HFFc6 (cell line): ENCODE measurements around the gene ELF3. TPM values are rescaled to one million over a fixed set of nuclear protein-coding genes. Genes with fewer than 3 reads are reported as not detected.

Source experiments
- DNase-seq: peaks from one replicate; pipeline ENCODE4 v3.0.0-alpha.2; 2018
- H3K27ac Mint-ChIP-seq: 2 replicates; pipeline ENCODE4 v1.8.0; 2020; ENCODE audit warnings: mild to moderate bottlenecking, mixed read lengths
- H3K27me3 Mint-ChIP-seq: 2 replicates; pipeline ENCODE4 v1.8.0; 2021; ENCODE audit warnings: mild to moderate bottlenecking, moderate library complexity, mixed read lengths; ENCODE audit not compliant: insufficient read depth
- H3K36me3 Mint-ChIP-seq: 2 replicates; pipeline ENCODE4 v1.8.0; 2021; ENCODE audit warnings: low read depth, mixed read lengths
- H3K4me1 Mint-ChIP-seq: 2 replicates; pipeline ENCODE4 v1.8.0; 2020; ENCODE audit warnings: low read depth, mixed read lengths
- H3K4me3 Mint-ChIP-seq: 2 replicates; pipeline ENCODE4 v1.8.0; 2020; ENCODE audit warnings: mild to moderate bottlenecking, moderate library complexity, mixed read lengths
- H3K9me3 Mint-ChIP-seq: 2 replicates; pipeline ENCODE4 v1.8.0; 2020; ENCODE audit warnings: mild to moderate bottlenecking, mixed read lengths
- total RNA-seq, 6 experiments: library from RNA; stranded (reverse); fragmentation: NEBNext Ultra II Directional; extraction: Animal tissue kit (Norgen Biotek cat#: 25700); gene quantifications; 2 replicates in 1 of 6; 3 replicates in 5 of 6; pipeline ENCODE4 v1.2.3, GENCODE V29; 2021
- TF ChIP-seq, protein P1 (sequence below): fragments of 200-600 bp; sonication (generic); IDR thresholded peaks from 2 replicates; pipeline ENCODE4 v1.5.0; 2021; ENCODE audit warnings: antibody characterized with exemption, mild to moderate bottlenecking

The ELF3 gene
- total RNA-seq, 6 experiments from 2014 or later = 0.09 TPM; not detected in 4

DNA sequence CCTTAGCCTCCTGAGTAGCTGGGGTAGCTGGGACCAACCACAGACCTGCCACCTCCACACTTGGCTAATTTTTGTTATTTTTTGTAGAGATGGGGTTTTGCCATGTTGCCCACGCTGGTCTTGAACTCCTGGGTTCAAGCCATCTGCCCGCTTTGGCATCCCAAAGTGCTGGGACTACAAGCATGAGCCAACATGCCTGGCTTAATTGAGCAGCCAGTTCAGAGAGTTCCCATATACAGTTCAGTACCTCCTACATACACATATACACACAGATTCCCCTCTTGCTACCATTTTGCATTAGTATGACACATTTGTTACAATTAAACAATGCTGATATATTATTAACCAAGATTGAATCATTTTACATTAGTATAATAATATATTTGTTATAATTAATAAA is 25.0 kb upstream of the ELF3 start:
- Mint-ChIP-seq H3K36me3 (peaks cover 10% of the 10 kb centered on the region), H3K4me3 (no peak overlapping the region), H3K27ac (no peak overlapping the region), H3K27me3 (peaks cover 1% of the 10 kb centered on the region; the same call in 1 of the 2 replicates), H3K4me1 (peaks cover 31% of the 10 kb centered on the region), H3K9me3 (no peaks in the 10 kb centered on the region)
- DNase-seq = no peak
- TF ChIP-seq, protein P1, sequence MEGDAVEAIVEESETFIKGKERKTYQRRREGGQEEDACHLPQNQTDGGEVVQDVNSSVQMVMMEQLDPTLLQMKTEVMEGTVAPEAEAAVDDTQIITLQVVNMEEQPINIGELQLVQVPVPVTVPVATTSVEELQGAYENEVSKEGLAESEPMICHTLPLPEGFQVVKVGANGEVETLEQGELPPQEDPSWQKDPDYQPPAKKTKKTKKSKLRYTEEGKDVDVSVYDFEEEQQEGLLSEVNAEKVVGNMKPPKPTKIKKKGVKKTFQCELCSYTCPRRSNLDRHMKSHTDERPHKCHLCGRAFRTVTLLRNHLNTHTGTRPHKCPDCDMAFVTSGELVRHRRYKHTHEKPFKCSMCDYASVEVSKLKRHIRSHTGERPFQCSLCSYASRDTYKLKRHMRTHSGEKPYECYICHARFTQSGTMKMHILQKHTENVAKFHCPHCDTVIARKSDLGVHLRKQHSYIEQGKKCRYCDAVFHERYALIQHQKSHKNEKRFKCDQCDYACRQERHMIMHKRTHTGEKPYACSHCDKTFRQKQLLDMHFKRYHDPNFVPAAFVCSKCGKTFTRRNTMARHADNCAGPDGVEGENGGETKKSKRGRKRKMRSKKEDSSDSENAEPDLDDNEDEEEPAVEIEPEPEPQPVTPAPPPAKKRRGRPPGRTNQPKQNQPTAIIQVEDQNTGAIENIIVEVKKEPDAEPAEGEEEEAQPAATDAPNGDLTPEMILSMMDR = no peak

DNA sequence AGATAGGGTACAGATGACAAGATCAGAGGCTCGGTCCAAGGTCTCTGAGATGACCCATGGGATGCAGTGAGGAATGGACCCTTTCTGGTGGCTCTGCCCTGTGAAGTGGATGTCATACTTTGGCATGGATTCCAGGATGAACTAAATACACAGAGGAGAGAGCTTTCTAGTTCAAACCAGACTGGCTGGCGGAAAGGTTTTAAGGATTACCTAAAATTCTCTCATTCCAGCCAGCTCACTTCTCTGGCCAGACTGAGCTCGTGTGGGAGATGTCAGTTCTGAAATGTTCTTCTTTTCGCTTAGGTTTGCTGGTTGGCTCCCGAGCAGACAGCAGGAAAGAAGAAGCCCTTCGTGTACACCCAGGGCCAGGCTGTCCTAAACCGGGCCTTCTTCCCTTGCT is 21.8 kb upstream of the ELF3 start:
- no peaks in the 10 kb centered on the region for H3K9me3 Mint-ChIP-seq
- no peak for DNase-seq
- H3K36me3 Mint-ChIP-seq = peaks cover 15% of the 10 kb centered on the region
- TF ChIP-seq, protein P1 = no peak
- no peaks in the 10 kb centered on the region; the same call in 1 of the 2 replicates for H3K27me3 Mint-ChIP-seq
- H3K4me3 Mint-ChIP-seq = no peak overlapping the region
- peaks cover 23% of the 10 kb centered on the region for H3K4me1 Mint-ChIP-seq
- H3K27ac Mint-ChIP-seq = peak overlapping the region; percentile 21; the same call in 1 of the 2 replicates

GRCh38 chr1:201989354-201990128 is 20.8 kb upstream of the ELF3 start:
- Mint-ChIP-seq H3K36me3 (peaks cover 11% of the 10 kb centered on the region), H3K27ac (no peak overlapping the region), H3K4me3 (no peak overlapping the region), H3K4me1 (peaks cover 15% of the 10 kb centered on the region), H3K27me3 (no peaks in the 10 kb centered on the region; the same call in 1 of the 2 replicates), H3K9me3 (no peaks in the 10 kb centered on the region)
- TF ChIP-seq, protein P1 = no peak
- no peak for DNase-seq

- Mint-ChIP-seq H3K27me3 (no peaks in the 10 kb centered on the region; the same call in 1 of the 2 replicates), H3K36me3 (peaks cover 10% of the 10 kb centered on the region), H3K4me1 (peaks cover 13% of the 10 kb centered on the region), H3K4me3 (no peak overlapping the region), H3K27ac (no peak overlapping the region), H3K9me3 (no peaks in the 10 kb centered on the region)
- no peak for DNase-seq
- TF ChIP-seq, protein P1 = no peak
Measured at GRCh38 chr1:201990427-201990826, 20.0 kb upstream of the ELF3 start.

DNA sequence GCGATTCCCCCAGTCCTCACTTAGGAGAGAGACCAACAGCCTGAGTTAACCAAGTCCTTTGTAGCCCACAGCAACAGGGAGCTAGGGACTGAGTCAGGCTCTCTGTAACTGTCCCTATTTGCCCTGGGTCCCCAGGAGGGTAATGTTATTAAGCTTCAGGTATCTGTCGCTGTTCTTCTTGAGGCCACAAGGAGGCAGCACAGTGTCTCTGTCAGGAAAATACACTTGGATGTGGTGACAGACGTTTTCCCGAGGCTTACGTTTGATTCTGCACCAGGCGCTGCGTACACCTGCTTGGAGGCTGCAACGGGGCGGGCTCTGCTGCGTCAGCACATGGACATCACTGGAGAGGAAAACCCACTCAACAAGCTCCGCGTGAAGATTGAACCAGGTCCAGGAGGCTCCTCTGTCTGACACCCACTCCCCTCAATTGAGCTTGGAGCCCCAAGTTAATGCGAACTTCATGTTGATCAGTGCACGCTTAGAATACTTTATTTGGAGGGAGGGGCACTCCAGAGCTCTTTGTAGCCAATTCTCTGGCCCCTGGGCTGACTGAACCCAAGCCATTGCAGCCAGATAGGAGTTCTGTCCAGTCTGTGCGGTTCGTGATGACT is 10.7 kb upstream of the ELF3 start:
- TF ChIP-seq, protein P1 = peak; percentile 86
- H3K36me3 Mint-ChIP-seq = peaks cover 43% of the 10 kb centered on the region
- no peak overlapping the region for H3K4me3 Mint-ChIP-seq
- no peak overlapping the region; the same call in 1 of the 2 replicates for H3K27ac Mint-ChIP-seq
- H3K4me1 Mint-ChIP-seq = no peaks in the 10 kb centered on the region
- DNase-seq = peak; percentile 43
- H3K9me3 Mint-ChIP-seq = no peaks in the 10 kb centered on the region
- H3K27me3 Mint-ChIP-seq = no peaks in the 10 kb centered on the region; the same call in 1 of the 2 replicates
